SK-N-MC (cell line): Measurements from ENCODE around the gene ADARB2.

Source experiments
- EZH2 ChIP-seq: fragments of 200-600 bp; sonication (generic); IDR thresholded peaks from one replicate; pipeline ENCODE4 v1.6.1; 2017; ENCODE audit warnings: antibody characterized with exemption
- POLR2AphosphoS5 ChIP-seq: IDR thresholded peaks from 2 replicates; pipeline ENCODE4 v1.6.1; 2012; ENCODE audit warnings: mild to moderate bottlenecking, low read depth, low read length, borderline replicate concordance

DNA sequence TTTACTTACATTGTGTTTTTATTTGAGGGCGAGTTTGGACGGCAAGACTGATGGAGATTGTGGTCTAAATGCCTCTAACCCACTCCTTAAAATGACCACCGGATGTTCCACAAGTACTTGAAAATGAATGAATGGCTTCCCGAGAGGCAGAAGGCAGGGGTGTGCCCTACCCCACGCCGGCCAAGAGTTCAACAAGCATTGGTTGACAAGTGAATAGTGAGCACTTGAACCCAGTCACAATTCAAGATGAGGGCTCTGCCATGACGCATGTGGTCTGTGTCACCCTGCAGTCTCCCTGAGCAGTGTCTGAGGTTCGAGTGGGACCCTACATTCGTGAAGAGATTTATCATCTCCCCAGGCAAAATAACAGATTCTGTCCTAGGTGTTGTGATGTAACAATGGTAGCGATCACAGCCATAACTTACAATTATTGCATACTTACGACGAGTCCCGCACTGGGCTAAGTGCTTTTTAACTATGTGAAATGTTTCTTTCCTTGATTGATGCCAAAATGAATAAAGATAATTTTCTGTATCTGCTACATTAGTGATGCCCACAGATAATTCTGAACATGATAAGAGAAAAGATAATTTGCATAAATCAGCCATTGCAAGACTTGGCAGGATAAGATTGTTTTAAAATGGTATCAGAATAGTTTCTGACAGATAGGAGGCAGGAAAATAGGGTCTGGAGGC lies 375.8 kb downstream of the ADARB2 start:
- TF ChIP-seq EZH2, result no peak
- no peak for TF ChIP-seq POLR2AphosphoS5
